Astrocyte (in vitro differentiated cells and primary cell): Measurements from ENCODE around the gene FST. TPM values are rescaled to one million over a fixed set of nuclear protein-coding genes. Genes with fewer than 3 reads are reported as not detected.

ENCODE experiments used
- DNase-seq: peaks from one replicate; pipeline ENCODE4 v3.0.0-alpha.2; 2010; ENCODE audit warnings: low read depth
- FAIRE-seq: peaks from 2 replicates; lab custom pipeline; 2011; peaks lifted over from hg19 to GRCh38; lab: Jason Lieb, UNC
- H2AFZ ChIP-seq: 2 replicates; pipeline ENCODE4 v1.6.0; 2012; ENCODE audit warnings: low read depth, low read length, inconsistent platforms
- H3K27ac ChIP-seq: 2 replicates; pipeline ENCODE4 v1.5.1; 2011; ENCODE audit warnings: low read depth, low read length, inconsistent platforms
- H3K27me3 ChIP-seq: 2 replicates; pipeline ENCODE4 v1.6.0; 2011; ENCODE audit warnings: low read length, inconsistent platforms; ENCODE audit not compliant: insufficient read depth
- H3K36me3 ChIP-seq: 2 replicates; pipeline ENCODE4 v1.5.1; 2011; ENCODE audit warnings: low read length, inconsistent platforms; ENCODE audit not compliant: insufficient read depth
- H3K4me1 ChIP-seq: 2 replicates; pipeline ENCODE4 v1.5.1; 2011; ENCODE audit warnings: low read length, inconsistent platforms; ENCODE audit not compliant: insufficient read depth
- H3K4me2 ChIP-seq: 2 replicates; pipeline ENCODE4 v1.6.0; 2012; ENCODE audit warnings: low read length, inconsistent platforms
- H3K4me3 ChIP-seq: 2 replicates; pipeline ENCODE4 v1.5.1; 2011; ENCODE audit warnings: low read depth, mild to moderate bottlenecking, low read length, inconsistent platforms; ENCODE audit not compliant: insufficient read depth
- H3K79me2 ChIP-seq: 2 replicates; pipeline ENCODE4 v1.6.0; 2012; ENCODE audit warnings: mild to moderate bottlenecking, low read length, inconsistent platforms; ENCODE audit not compliant: insufficient read depth
- H3K9ac ChIP-seq: 2 replicates; pipeline ENCODE4 v1.6.0; 2012; ENCODE audit warnings: mild to moderate bottlenecking, low read length, inconsistent platforms
- H3K9me3 ChIP-seq: 2 replicates; pipeline ENCODE4 v1.5.1; 2012; ENCODE audit warnings: low read depth, mild to moderate bottlenecking, low read length, inconsistent platforms; ENCODE audit not compliant: insufficient read depth
- H4K20me1 ChIP-seq: 2 replicates; pipeline ENCODE4 v1.6.0; 2012; ENCODE audit warnings: low read length, inconsistent platforms; ENCODE audit not compliant: insufficient read depth
- H3K27ac Mint-ChIP-seq: one replicate; pipeline ENCODE4 v1.8.0; 2021; ENCODE audit warnings: mild to moderate bottlenecking, mixed read lengths; ENCODE audit not compliant: unreplicated experiment
- H3K27me3 Mint-ChIP-seq: one replicate; pipeline ENCODE4 v1.8.0; 2021; ENCODE audit warnings: low read depth, mixed read lengths; ENCODE audit not compliant: unreplicated experiment
- H3K36me3 Mint-ChIP-seq: one replicate; pipeline ENCODE4 v1.8.0; 2021; ENCODE audit warnings: low read depth, mixed read lengths; ENCODE audit not compliant: unreplicated experiment
- H3K4me1 Mint-ChIP-seq: one replicate; pipeline ENCODE4 v1.8.0; 2021; ENCODE audit warnings: low read depth, mixed read lengths; ENCODE audit not compliant: unreplicated experiment
- H3K4me3 Mint-ChIP-seq: one replicate; pipeline ENCODE4 v1.8.0; 2021; ENCODE audit warnings: mild to moderate bottlenecking, moderate library complexity, mixed read lengths; ENCODE audit not compliant: unreplicated experiment
- H3K9me3 Mint-ChIP-seq: one replicate; pipeline ENCODE4 v1.8.0; 2021; ENCODE audit warnings: mild to moderate bottlenecking, mixed read lengths; ENCODE audit not compliant: unreplicated experiment
- CTCF ChIP-seq: IDR thresholded peaks from 2 replicates; pipeline ENCODE4 v1.5.1; 2011; ENCODE audit warnings: low read depth, mild to moderate bottlenecking, inconsistent platforms, low read length, moderate library complexity; ENCODE audit not compliant: insufficient read depth
- EZH2 ChIP-seq: IDR thresholded peaks from 2 replicates; pipeline ENCODE4 v1.6.1; 2012; ENCODE audit warnings: mild to moderate bottlenecking, low read length, inconsistent platforms; ENCODE audit not compliant: insufficient read depth
- total RNA-seq: library from RNA; stranded (reverse); gene quantifications from 2 replicates; pipeline ENCODE4 v1.2.1, GENCODE V29; 2021

FST gene
- total RNA-seq, 1 donor from 2014 or later: 57.1 TPM

- Histone ChIP-seq H3K4me2 (no peak overlapping the region), H2AFZ (no peak overlapping the region), H4K20me1 (no peaks in the 10 kb centered on the region), H3K4me1 (no peaks in the 10 kb centered on the region), H3K27ac (no peak overlapping the region), H3K79me2 (no peaks in the 10 kb centered on the region), H3K27me3 (no peaks in the 10 kb centered on the region), H3K36me3 (no peaks in the 10 kb centered on the region), H3K4me3 (no peak overlapping the region), H3K9me3 (no peaks in the 10 kb centered on the region), H3K9ac (no peak overlapping the region)
- no peaks in the 10 kb centered on the region for H3K9me3 Mint-ChIP-seq
- TF ChIP-seq CTCF: no peak
- TF ChIP-seq EZH2: no peak
- H3K27me3 Mint-ChIP-seq: no peaks in the 10 kb centered on the region
- no peaks in the 10 kb centered on the region for H3K36me3 Mint-ChIP-seq
- H3K27ac Mint-ChIP-seq: no peak overlapping the region
- FAIRE-seq (no peak), DNase-seq (no peak)
- peaks cover 16% of the 10 kb centered on the region for H3K4me1 Mint-ChIP-seq
- no peak overlapping the region for H3K4me3 Mint-ChIP-seq
Observed at GRCh38 chr5:53472720-53473510, 7.5 kb upstream of the FST start.

DNA sequence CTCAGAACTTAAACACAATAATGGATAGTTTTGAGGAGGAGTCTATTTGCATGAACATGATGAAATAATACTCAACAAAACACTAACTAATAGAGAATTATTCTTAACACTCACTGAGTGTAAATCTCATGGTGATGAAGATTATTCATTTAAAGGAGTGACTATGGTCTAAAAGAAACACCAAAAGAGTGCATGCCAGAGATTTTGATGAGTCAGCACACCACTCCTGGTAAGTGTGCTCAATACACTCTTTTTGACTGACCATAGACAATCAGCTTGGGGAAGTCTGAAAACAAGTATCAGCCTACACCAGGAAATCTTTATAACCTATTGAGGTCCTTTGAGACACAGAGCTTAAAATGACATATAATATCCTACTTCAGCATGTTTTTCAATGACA is 6.8 kb upstream of the FST start:
- no peaks in the 10 kb centered on the region for H3K36me3 Mint-ChIP-seq
- no peak overlapping the region for H3K9ac ChIP-seq
- no peaks in the 10 kb centered on the region for H3K36me3 ChIP-seq
- H3K4me3 ChIP-seq: no peak overlapping the region
- no peak overlapping the region for H2AFZ ChIP-seq
- no peaks in the 10 kb centered on the region for H3K9me3 ChIP-seq
- H3K4me2 ChIP-seq: no peak overlapping the region
- no peak overlapping the region for H3K27ac ChIP-seq
- H3K27me3 ChIP-seq: no peaks in the 10 kb centered on the region
- H3K9me3 Mint-ChIP-seq: no peaks in the 10 kb centered on the region
- peak; percentile 24 for DNase-seq
- H4K20me1 ChIP-seq: no peaks in the 10 kb centered on the region
- H3K4me1 ChIP-seq: no peaks in the 10 kb centered on the region
- H3K4me3 Mint-ChIP-seq: no peak overlapping the region
- H3K79me2 ChIP-seq: no peaks in the 10 kb centered on the region
- no peaks in the 10 kb centered on the region for H3K27me3 Mint-ChIP-seq
- H3K4me1 Mint-ChIP-seq: peaks cover 16% of the 10 kb centered on the region
- peak; percentile 23 for FAIRE-seq
- H3K27ac Mint-ChIP-seq: no peak overlapping the region
- TF ChIP-seq EZH2: no peak
- no peak for TF ChIP-seq CTCF

GRCh38 chr5:53475320-53475719 is 5.1 kb upstream of the FST start:
- no peak overlapping the region for H3K4me2 ChIP-seq
- TF ChIP-seq CTCF (no peak), EZH2 (no peak)
- no peaks in the 10 kb centered on the region for H4K20me1 ChIP-seq
- Mint-ChIP-seq H3K36me3 (no peaks in the 10 kb centered on the region), H3K27me3 (no peaks in the 10 kb centered on the region), H3K4me1 (peaks cover 11% of the 10 kb centered on the region), H3K9me3 (no peaks in the 10 kb centered on the region), H3K27ac (no peak overlapping the region), H3K4me3 (no peak overlapping the region)
- no peaks in the 10 kb centered on the region for H3K9me3 ChIP-seq
- no peak for DNase-seq
- peak; percentile 66 for FAIRE-seq
- H3K4me1 ChIP-seq: no peaks in the 10 kb centered on the region
- H2AFZ ChIP-seq: no peak overlapping the region
- H3K27me3 ChIP-seq: no peaks in the 10 kb centered on the region
- no peak overlapping the region for H3K4me3 ChIP-seq
- H3K79me2 ChIP-seq: no peaks in the 10 kb centered on the region
- no peak overlapping the region for H3K27ac ChIP-seq
- no peaks in the 10 kb centered on the region for H3K36me3 ChIP-seq
- H3K9ac ChIP-seq: no peak overlapping the region
